Activated CD8-positive, alpha-beta memory T cell treated with anti-CD3 and anti-CD28 coated beads for 36 hours (primary cell): Measurements from ENCODE around the gene SPATA12. TPM values are rescaled to one million over a fixed set of nuclear protein-coding genes. Genes with fewer than 3 reads are reported as not detected.
"Not testable (repeated sequence)": the region's sequence is repeated elsewhere in the genome, so short reads cannot be mapped to it uniquely, and the experiment has no call there.

ENCODE experiments used
- CTCF ChIA-PET: fragments of 350-600 bp; sonication (Branson Sonifier 250); formaldehyde crosslinking; loops from one replicate; lab custom pipeline; 2021; ENCODE audit warnings: antibody characterized with exemption; lab: Charles Lee
- POLR2A ChIA-PET: fragments of 350-600 bp; sonication (Branson Sonifier 250); formaldehyde crosslinking; loops from one replicate; lab custom pipeline; 2021; ENCODE audit warnings: antibody characterized with exemption; lab: Charles Lee
- total RNA-seq, 2 experiments: library from RNA; stranded (reverse); gene quantifications; one replicate each; pipeline ENCODE4 v1.2.3, GENCODE V29; 2021

Gene SPATA12
- total RNA-seq, 2 experiments from 2014 or later, result not detected

GRCh38 chr3:57078635-57079473, 18.4 kb downstream of the SPATA12 start:
- ChIA-PET POLR2A (no interaction called here), CTCF (no interaction called here)

GRCh38 chr3:57079474-57079831, 19.0 kb downstream of the SPATA12 start:
- CTCF ChIA-PET, result no interaction called here
- POLR2A ChIA-PET, result no interaction called here

- POLR2A ChIA-PET, result no interaction called here
Observed at GRCh38 chr3:57080171-57080570, 19.7 kb downstream of the SPATA12 start.

GRCh38 chr3:57081173-57081572, 20.7 kb downstream of the SPATA12 start:
- ChIA-PET CTCF (no interaction called here), POLR2A (interaction anchor here (0.6 kb wide), 1 partner anchor 107 kb away, joined by 5 read pairs; no protein-coding TSS in a partner anchor)

More at GRCh38 chr3:57080171-57080570, 19.7 kb downstream of the SPATA12 start:
- CTCF ChIA-PET, result no interaction called here

GRCh38 chr3:57082481-57082880, 22.0 kb downstream of the SPATA12 start:
- CTCF ChIA-PET, result no interaction called here
- POLR2A ChIA-PET, result no interaction called here

GRCh38 chr3:57083266-57083995, 23.0 kb downstream of the SPATA12 start:
- POLR2A ChIA-PET, CTCF ChIA-PET: not testable (repeated sequence)

GRCh38 chr3:57085211-57085610, 24.7 kb downstream of the SPATA12 start:
- ChIA-PET POLR2A (no interaction called here), CTCF (interaction anchor here (1.3 kb wide), 1 partner anchor 9 kb away, joined by 3 read pairs; no protein-coding TSS in a partner anchor)

- ChIA-PET POLR2A (no interaction called here), CTCF (no interaction called here)
Observed at GRCh38 chr3:57086201-57086600, 25.7 kb downstream of the SPATA12 start.

GRCh38 chr3:57087361-57088092, 27.1 kb downstream of the SPATA12 start:
- ChIA-PET POLR2A (no interaction called here), CTCF (no interaction called here)

GRCh38 chr3:57088503-57088902, 28.0 kb downstream of the SPATA12 start:
- ChIA-PET CTCF (no interaction called here), POLR2A (interaction anchor here (0.5 kb wide), 1 partner anchor 329 kb away, joined by 4 read pairs; no protein-coding TSS in a partner anchor)

- POLR2A ChIA-PET, result no interaction called here
Observed at GRCh38 chr3:57089043-57089442, 28.6 kb downstream of the SPATA12 start.

GRCh38 chr3:57091521-57092273, 31.2 kb downstream of the SPATA12 start:
- POLR2A ChIA-PET, result no interaction called here

More at GRCh38 chr3:57089043-57089442, 28.6 kb downstream of the SPATA12 start:
- CTCF ChIA-PET, result no interaction called here

GRCh38 chr3:57093489-57093888, 33.0 kb downstream of the SPATA12 start:
- ChIA-PET POLR2A (no interaction called here), CTCF (interaction anchor here (1.0 kb wide), 1 partner anchor 9 kb away, joined by 3 read pairs; no protein-coding TSS in a partner anchor)

More at GRCh38 chr3:57091521-57092273, 31.2 kb downstream of the SPATA12 start:
- CTCF ChIA-PET, result no interaction called here

GRCh38 chr3:57093971-57094535, 33.6 kb downstream of the SPATA12 start:
- CTCF ChIA-PET, result interaction anchor here (1.0 kb wide), 1 partner anchor 9 kb away, joined by 3 read pairs; no protein-coding TSS in a partner anchor
- POLR2A ChIA-PET, result no interaction called here

- CTCF ChIA-PET, result interaction anchor here (1.0 kb wide), 1 partner anchor 10 kb away, joined by 3 read pairs; no protein-coding TSS in a partner anchor
- POLR2A ChIA-PET, result no interaction called here
Observed at GRCh38 chr3:57094575-57094974, 34.1 kb downstream of the SPATA12 start.

GRCh38 chr3:57095363-57095762, 34.9 kb downstream of the SPATA12 start:
- CTCF ChIA-PET, result no interaction called here
- POLR2A ChIA-PET, result no interaction called here

GRCh38 chr3:57097536-57097935, 37.1 kb downstream of the SPATA12 start:
- POLR2A ChIA-PET, result no interaction called here
- CTCF ChIA-PET, result interaction anchor here (0.6 to 0.9 kb wide), 3 partner anchors 15 to 689 kb away, joined by 3 to 5 read pairs (median 3); no protein-coding TSS in a partner anchor
